GM18520 (cell line): Measurements from ENCODE around the gene SCYL2.
"Not testable (repeated sequence)": the region's sequence is repeated elsewhere in the genome, so short reads cannot be mapped to it uniquely, and the experiment has no call there.

Experiments
- ATAC-seq: cut with Tn5 transposase; IDR thresholded peaks from one replicate; pipeline ENCODE4 v1.9.1; 2021; ENCODE audit not compliant: unreplicated experiment

Gene SCYL2

DNA sequence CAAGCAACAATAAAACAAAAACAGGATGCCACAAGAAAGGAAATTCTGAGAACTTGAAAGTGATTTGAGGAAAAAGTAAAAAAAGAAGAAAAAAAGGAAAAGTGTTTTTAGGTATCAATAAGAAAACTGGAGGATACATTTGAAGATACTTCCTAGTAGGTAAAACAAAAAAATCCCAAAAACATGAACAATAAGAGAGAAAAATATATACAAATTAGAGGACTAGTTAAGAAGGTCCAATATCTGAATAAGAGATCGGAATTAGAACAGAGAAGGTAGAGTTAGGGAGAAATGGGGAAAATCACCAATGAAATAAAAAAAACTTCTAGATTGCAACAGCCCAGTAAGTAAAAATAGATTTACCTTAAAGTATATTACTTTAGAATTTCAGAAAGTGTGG lies 8.8 kb upstream of the SCYL2 start:
- no peak for ATAC-seq

DNA sequence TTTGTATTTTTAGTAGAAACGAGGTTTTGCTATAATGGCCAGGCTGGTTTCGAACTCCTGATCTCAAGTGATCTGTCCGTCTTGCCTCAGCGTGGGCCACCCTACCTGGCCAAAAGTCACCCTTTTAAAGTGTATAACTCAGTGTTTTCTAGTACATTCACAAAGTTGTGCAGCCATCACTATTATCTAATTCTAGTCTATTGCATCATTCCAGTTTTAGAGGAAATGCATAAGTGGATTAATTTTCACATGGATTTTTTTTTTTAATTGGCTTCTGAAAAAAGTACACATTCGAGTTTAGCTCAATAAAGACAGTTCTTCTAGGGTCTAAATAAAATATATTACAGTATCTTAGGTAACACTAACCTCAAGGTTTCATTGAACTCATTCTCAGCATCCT lies 3.8 kb upstream of the SCYL2 start:
- ATAC-seq: no peak

DNA sequence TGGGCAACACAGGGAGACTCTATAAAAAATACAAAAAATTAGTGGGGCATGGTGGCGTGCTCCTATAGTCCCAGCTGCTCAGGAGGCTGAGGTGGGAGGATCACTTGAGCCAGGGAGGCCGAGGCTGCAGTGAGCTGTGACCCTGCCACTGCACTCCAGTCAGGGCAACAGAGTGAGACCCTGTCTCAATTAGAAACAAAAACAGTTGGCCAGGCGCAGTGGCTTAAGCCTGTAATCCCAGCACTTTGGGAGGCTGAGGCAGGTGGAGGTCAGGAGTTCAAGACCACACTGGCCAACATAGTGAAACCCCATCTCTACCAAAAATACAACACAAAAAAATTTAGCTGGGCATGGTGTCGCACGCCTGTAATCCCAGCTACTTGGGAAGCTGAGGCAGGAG lies 1.9 kb upstream of the SCYL2 start:
- ATAC-seq: not testable (repeated sequence)

DNA sequence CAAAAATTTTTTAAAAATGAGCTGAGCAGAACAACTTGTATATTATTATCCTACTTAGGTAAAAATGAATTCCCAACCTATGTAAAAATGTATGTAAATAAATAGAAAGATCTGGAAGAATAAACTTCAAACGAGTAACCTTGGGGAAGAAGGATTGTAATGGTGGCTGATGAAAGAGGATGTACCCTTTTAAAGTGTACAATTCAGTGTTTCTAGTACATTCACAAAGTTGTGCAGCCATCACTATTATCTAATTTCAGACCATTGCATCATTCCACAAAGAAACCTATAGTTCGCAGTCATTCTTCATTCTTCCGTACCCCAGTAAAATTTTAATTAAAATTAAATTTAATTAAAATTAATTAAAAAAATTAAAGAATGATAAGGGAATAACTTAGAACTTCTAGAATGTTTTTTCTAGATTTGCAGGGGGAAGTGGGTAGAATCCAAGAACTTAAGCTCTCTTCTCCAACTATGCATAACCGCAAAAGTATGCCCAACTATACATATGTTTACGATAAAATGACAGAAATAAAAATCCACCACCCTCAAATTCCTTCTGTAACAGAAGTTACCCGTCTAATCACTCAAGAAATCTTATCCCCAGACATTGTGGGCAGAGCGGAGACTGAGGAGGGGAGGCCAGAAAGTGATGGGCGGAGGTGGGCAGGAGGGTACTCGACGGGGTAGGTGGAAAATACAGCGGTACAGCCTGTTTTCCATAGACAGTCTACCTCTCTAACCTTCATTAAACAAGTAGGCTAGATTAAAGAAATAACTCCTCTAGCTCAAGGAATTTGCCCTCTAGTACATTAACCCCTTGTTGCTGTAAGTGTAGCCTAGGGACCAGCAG lies 1.0 kb upstream of the SCYL2 start:
- no peak for ATAC-seq

DNA sequence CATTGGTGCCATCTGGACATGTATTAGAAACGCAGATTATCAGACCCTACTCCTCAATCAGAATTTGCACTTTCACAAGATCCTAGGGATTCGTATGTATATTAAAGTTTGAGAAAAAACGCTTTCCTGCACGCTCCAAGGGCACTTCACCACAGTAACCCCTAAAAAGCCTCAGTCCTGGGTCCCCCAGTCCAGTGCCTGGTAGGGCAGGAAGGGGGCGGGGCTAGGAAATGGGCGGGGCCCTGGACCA lies 467 bp upstream of the SCYL2 start:
- peak; percentile 47 for ATAC-seq

DNA sequence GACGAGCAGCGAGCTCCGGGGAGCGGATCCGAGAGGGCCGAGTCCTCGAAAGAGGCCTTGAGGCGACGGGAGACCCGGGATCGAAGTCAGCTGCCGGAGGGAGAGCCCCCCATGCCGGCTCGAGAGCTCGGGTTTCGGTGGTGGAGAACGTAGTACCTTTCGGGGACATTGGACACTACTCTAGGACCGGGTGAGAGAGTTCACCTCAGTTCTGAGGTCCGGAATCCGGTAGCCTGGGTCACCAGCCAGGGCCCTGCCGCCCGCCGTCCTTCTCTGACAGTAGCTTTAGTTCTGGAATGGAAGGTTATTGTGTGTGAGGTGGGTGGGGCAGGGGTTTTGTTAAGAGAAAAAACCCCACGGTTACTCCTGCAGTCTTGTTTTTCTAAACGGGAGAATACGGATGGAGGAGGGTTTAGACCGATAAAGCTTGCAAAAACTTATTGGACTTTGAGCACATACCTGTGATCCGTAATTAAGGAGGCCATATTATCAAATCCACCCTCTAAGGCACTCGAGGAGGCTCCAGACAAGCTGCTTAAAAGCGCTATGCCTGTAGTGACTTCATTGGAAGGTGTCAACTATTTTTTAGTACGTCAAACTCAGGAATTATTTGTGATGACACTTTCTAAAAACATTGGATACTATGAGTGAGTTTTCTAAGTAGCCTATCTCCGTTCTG lies 765 bp downstream of the SCYL2 start:
- no peak for ATAC-seq

DNA sequence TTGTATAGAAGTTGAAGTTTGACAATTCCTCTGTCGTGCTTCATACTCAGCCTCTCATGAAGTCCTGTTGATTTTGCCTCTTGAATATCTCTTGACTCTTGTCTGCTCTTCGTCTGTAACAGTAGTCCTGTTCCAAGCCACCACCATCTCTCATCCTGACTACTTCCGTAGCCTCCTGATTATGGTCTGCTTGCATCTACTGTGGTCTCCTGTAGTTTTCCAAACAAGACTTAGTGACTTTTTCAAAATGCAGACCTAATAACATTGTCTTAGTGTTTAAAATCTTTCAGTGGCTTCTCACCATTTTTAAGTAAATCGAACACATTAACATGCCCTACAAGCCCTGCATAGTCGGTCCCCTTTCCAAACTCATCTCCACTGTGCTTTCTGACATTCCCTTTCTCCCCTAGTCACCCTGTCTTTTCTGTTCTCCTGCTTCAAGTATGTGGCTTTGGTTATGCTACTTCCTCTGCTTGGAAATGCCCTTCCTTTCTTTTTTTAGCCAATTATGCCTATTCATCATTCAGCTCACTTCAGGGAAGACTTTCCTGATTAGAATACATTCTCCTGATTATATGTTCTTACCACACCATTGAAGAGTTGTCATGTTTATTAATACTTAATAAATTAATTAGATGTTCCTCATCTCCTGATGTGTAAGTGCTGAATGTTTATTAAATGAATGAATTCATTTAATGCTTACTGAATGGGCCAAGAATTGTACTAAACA lies 2.0 kb downstream of the SCYL2 start:
- ATAC-seq: no peak

DNA sequence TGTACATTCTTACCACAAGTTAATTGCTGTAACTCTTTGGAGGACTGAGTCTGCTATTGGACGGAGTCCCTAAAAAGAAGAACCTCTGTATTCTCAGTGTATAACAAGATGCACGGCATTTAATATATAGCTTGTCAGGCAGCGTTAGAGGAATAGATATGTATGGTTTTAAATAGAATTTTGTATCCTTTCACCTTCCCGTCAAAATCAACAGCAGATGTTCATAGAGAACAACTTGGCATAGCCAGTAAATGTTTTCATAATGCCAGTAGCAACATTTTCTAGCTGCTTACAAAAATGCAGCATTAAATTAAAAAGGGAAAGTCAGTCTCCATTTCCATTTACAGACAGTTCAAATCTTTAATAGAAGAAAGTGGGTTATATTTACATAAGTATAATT lies 6.8 kb downstream of the SCYL2 start:
- ATAC-seq: no peak

DNA sequence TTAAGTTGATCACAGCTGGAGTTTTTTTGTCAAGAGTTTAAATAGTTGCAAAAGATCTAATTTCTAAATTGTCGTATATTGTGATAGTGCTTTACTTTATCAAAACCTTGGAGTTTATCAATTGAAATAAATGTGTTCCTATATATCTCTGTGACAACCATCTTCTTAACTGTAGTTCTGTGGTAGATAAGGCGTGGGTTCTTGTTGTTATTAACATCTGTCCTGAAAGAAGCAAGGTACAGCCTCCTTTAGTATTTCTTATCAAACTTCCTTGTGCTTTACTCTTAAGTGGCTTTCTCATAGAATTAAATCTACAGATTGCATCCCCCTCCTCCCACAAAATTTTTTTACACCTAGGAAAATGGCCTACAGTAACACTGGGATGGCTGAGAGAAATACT lies 7.3 kb downstream of the SCYL2 start:
- ATAC-seq: no peak

DNA sequence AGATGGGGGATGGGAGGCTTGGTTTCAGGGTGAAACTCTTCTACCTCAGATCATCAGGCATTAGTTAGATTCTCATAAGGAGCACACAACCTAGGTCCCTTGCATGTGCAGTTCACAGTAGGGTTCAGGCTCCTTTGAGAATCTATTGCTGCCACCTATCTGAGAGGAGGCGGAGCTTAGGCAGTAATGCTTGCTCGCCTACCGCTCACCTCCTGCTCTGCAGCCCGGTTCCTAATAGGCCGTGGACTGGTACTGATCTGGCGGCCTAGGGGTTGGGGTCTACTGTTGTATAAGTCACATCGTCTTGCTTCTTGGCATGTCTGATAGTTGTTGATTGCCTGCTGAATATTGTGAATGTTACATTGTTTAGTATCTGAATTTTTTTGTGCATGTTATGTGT lies 12.2 kb downstream of the SCYL2 start:
- ATAC-seq: no peak

DNA sequence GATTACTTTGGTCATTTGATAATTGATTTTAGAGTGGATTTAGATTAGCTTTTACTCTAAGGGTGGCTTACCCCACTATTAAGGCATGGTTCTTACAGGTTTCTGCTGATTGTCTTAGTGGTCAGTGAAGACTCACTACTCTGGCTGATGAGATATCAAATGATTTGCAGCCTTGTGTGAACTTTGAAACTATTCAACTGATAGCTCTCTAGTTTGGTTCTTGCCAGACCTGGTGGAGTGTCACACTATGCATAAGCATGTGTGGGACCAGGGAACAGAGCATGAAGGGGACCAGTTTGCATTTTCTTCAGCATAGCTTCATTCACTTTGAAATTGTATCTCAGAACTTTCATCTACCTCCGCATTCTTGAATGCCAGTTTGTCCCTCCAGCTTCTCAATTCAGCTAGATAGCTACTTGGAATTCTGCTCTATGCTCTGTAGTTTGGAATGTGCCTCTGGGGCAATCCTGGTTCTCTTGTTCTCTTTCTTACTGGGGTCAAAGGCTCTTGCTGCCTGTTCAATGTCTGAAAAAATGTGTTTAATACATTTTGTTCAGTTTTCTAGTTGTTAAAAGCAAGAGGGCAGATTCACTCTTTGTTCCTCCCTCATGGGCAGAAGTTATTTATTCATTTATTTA lies 12.7 kb downstream of the SCYL2 start:
- no peak for ATAC-seq

DNA sequence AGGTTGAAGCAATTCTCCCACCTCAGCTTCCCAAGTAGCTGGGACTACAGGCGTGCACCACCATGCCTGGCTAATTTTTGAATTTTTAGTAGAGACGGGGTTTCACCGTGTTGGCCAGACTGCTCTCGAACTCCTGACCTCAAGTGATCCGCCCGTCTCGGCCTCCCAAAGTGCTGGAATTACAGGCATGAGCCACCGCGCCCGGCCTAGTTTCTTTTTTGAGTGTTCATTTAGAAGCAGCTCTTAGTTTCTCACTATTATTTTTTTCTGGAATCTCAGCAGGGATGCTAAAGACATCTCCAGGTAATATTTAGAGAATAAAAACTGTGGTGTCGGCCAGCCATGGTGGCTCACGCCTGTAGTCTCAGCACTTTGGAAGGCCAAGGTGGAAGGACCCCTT lies 17.6 kb downstream of the SCYL2 start:
- not testable (repeated sequence) for ATAC-seq

DNA sequence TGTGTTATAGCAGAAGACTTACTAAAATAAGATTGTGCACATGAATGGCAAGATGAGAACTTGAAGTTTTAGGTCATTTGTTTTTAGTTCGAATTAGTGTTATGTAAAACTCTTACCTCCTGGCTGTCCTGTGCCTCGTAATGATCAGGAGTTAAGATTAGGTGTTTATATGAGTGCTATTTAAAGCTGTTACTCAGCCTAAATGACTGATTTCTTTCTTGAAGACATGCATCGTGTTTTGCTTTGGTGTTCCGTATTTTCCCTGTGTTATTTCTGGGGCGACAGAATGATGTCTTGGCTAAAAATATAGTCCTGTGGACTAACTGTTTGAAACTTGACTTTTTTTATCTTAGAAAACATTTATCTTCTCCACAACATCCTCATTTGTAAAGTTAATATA lies 22.1 kb downstream of the SCYL2 start:
- ATAC-seq: no peak

DNA sequence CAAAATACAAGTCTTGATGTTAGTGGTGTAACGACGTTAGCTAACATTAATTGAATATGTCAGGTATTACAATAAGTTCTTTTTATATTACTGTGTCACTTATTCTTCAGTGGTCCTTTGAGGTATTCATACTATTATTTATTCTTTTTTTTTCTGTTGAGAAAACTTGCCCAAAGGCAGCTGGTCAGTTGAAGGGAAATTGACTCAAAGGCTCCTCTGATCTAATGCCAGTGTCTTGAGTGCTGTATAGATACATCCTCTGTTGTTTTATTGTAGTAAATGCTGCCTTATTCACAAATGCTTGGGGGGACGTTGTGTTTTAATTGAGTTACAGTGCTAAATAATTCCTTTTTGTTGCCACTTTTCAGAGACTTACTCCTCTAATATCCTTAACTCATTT lies 23.0 kb downstream of the SCYL2 start:
- no peak for ATAC-seq

DNA sequence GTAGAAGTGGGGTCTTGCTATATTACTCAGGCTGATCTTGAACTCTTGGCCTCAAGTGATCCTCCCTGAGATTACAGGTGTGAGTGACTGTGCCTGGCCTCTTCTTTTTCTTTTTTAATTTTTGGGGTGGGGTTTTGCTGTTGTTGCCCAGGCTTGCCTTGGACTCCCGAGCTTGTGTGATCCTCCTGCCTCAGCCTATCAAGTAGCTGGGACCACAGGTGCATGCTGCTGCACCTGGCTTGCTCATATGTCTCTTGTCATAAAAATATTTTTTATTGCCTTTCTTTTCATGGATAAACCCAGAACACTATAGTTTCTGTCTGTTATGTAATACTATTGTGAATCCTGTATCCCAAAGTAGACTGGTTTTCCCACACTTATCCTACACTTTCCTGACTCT lies 26.0 kb downstream of the SCYL2 start:
- no peak for ATAC-seq

DNA sequence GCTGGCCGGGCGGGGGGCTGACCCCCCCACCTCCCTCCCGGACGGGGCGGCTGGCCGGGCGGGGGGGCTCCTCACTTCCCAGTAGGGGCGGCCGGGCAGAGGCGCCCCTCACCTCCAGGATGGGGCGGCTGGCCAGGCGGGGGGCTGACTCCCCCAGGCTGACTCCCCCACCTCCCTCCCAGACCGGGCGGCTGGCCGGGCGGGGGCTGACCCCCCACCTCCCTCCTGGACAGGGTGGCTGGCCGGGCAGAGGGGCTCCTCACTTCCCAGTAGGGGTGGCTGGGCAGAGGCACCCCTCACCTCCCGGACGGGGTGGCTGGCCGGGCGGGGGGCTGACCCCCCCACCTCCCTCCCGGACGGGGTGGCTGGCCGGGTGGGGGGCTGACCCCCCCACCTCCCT lies 27.4 kb downstream of the SCYL2 start:
- not testable (repeated sequence) for ATAC-seq

DNA sequence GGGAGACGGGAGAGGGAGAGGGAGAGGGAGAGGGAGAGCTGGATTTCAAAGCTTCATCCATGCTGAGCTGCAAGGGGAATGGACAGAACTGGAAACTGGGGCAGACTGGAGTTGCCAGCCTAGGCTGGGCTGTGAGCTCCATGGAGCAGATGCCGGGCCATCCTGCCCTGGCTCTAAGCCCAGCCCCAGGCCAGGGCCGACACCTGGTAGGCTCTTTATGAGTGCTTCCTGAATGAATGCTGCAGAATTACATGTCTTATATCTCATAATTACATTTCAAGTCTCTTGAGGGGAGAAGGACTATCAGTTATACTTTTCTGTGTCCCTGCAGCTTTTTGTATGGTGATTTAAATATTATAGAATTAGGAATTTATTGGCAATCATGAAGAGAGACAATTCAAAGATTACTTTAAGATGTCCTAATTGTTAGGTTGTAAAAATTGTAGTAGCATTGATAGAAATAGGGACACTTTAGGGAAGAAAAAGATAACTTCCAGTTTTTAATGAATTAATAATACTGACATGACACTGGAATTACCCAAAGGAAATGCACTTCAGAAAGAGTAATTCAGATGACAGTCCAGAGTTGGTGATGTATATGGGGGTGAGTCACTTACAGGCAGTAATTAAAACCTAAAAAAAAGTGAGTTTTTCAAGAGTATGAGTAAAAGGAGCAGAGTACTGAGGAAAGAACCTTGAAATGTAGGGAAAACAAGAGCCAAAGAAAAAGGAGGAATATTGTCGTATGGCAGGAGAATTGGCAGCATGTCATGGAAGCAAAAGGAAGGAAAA lies 29.0 kb downstream of the SCYL2 start:
- ATAC-seq: no peak

DNA sequence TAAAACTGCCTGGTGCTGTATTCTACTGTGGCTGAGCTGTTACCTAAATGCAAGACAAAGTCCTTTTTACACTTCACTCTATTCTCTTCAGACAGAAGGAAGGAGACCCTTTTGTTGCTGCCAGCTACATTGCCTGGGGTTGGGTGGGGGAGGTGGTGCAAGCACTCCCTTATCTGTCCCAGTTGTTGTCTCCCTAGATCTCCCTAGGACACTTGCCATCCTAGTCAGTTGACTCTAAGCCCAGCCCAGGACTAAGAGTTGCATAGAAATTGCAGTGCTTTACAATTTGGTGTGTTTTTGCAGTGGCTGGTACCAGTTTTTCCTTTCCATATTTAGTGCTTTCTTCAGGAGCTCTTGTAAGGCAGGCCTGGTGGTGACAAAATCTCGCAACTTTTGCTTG lies 35.1 kb downstream of the SCYL2 start:
- no peak for ATAC-seq

DNA sequence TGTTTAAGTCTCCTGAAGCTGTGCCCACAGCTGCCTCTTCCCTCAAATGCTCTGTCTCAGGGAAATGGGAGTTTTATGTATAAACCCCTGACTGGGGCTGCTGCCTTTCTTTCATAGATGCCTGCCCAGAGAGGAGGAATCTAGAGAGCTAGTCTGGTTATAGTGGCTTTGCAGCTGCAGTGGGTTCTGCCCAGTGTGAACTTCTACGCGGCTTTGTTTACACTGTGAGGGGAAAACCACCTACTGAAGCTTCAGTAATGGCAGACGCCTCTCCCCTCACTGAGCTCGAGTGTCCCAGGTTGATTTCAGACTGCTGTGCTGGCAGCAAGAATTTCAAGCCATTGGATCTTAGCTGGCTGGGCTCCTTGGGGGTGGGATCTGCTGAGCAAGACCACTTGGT lies 36.9 kb downstream of the SCYL2 start:
- no peak for ATAC-seq

DNA sequence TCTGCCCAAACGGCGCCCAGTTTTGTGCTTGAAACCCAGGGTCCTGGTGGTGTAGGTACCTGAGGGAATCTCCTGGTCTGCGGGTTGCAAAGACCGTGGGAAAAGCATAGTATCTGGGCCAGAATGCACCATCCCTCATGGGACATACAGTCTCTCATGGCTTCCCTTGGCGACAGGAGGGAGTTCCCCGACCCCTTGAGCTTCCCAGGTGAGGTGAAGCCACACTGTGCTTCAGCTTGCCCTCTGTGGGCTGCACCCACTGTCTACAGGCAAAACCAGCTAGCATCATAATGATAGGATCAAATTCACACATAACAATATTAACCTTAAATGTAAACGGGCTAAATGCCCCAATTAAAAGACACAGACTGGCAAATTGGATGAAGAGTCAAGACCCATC lies 37.4 kb downstream of the SCYL2 start:
- ATAC-seq: not testable (repeated sequence)

DNA sequence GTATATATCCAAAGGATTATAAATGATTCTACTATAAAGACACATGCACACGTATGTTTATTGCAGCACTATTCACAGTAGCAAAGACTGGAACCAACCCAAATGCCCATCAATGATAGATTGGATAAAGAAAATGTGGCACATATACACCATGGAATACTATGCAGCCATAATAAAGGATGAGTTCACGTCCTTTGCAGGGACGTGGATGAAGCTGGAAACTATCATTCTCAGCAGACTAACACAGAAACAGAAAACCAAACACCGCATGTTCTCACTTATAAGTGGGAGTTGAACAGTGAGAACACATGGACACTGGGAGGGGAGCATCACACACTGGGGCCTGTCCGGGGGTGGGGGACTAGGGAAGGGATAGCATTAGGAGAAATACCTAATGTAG lies 41.2 kb downstream of the SCYL2 start:
- not testable (repeated sequence) for ATAC-seq
